Activated CD4-positive, CD25-positive, alpha-beta regulatory T cell treated with anti-CD3 and anti-CD28 coated beads, Interleukin-2, amount 50 U/mL, for 16 hours (primary cell): Measurements from ENCODE around the gene CD80.

Source experiments
- DNase-seq: peaks from one replicate; pipeline ENCODE4 v3.0.0-alpha.2; 2020; ENCODE audit warnings: low read depth, low spot score

The CD80 gene

GRCh38 chr3:119548341-119548740 is 11.1 kb downstream of the CD80 start:
- no peak for DNase-seq

- DNase-seq = no peak
Observed at GRCh38 chr3:119547227-119547626, 12.2 kb downstream of the CD80 start.

GRCh38 chr3:119543147-119543546 is 16.3 kb downstream of the CD80 start:
- no peak for DNase-seq

GRCh38 chr3:119542168-119542767 is 17.1 kb downstream of the CD80 start:
- no peak for DNase-seq

GRCh38 chr3:119541547-119541946 is 17.9 kb downstream of the CD80 start:
- no peak for DNase-seq

- DNase-seq = no peak
Observed at GRCh38 chr3:119538772-119539171, 20.6 kb downstream of the CD80 start.

- DNase-seq = no peak
Observed at GRCh38 chr3:119536757-119537156, 22.7 kb downstream of the CD80 start.

- DNase-seq = no peak
Observed at GRCh38 chr3:119534296-119534695, 25.1 kb downstream of the CD80 start.

GRCh38 chr3:119531151-119531550 is 28.3 kb downstream of the CD80 start:
- DNase-seq = no peak

GRCh38 chr3:119530456-119530855 is 29.0 kb downstream of the CD80 start:
- no peak for DNase-seq

- DNase-seq = no peak
Observed at GRCh38 chr3:119529883-119530282, 29.5 kb downstream of the CD80 start.

- DNase-seq = no peak
Observed at GRCh38 chr3:119527714-119528113, 31.7 kb downstream of the CD80 start.

GRCh38 chr3:119524931-119525662 is 34.3 kb downstream of the CD80 start:
- DNase-seq = no peak

- no peak for DNase-seq
Observed at GRCh38 chr3:119518026-119518425, 41.4 kb downstream of the CD80 start.

- no peak for DNase-seq
Observed at GRCh38 chr3:119517112-119517511, 42.3 kb downstream of the CD80 start.

GRCh38 chr3:119514637-119515036 is 44.8 kb downstream of the CD80 start:
- no peak for DNase-seq

GRCh38 chr3:119510690-119511089 is 48.7 kb downstream of the CD80 start:
- DNase-seq = no peak

GRCh38 chr3:119508172-119508845 is 51.1 kb downstream of the CD80 start:
- DNase-seq = no peak

- no peak for DNase-seq
Observed at GRCh38 chr3:119507404-119507803, 52.0 kb downstream of the CD80 start.

GRCh38 chr3:119506631-119507030 is 52.8 kb downstream of the CD80 start:
- DNase-seq = no peak

GRCh38 chr3:119500901-119501300 is 58.5 kb downstream of the CD80 start:
- DNase-seq = no peak

GRCh38 chr3:119500265-119500664 is 59.1 kb downstream of the CD80 start:
- no peak for DNase-seq
